ENCODE data around the gene UGT1A10. TPM values are rescaled to one million over a fixed set of nuclear protein-coding genes. Genes with fewer than 3 reads are reported as not detected.

Gene UGT1A10
- polyA plus RNA-seq, 5 donors, result not detected

GRCh38 chr2:233803994-233804393 lies 167.7 kb downstream of the UGT1A10 start:
- DNase-seq, result no peak

DNA sequence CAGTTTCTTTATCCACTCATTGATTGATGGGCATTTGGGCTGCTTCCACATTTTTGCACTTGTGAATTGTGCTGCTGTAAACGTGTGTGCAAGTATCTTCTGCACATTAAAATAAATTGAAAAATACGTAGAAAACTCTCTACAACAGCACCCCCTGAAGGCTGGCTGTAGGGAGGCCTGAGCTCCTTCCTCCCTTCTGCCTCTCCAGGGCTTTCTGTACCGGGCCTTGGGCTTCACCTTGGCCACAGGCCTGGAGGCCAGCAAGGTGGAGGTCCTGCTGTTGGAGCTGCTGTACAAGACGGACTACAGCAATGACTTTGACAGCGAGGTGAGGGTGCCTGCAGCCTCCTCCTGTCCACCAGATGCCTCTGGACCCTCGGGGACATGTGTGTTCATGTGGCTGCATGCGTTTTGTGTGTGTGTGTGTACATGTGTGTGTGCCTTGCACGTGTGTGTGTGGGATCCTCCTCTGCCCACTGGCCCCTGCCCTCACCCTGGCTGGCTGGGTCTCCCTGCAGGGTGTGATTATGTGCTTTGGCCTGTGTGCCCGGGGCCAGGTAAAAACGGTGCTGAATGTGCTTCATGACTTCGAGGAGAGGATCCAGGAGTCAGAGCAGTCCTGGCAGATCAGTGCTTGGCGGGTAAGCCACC lies 171.1 kb downstream of the UGT1A10 start:
- DNase-seq, result no peak

GRCh38 chr2:233807966-233808935 lies 172.0 kb downstream of the UGT1A10 start:
- no peak for DNase-seq

- no peak for DNase-seq
These were observed 174.1 kb downstream of the UGT1A10 start for GRCh38 chr2:233810385-233810784.

- DNase-seq, result no peak
These were observed 174.8 kb downstream of the UGT1A10 start for GRCh38 chr2:233811087-233811486.

GRCh38 chr2:233811732-233812131 lies 175.5 kb downstream of the UGT1A10 start:
- DNase-seq, result no peak

GRCh38 chr2:233813236-233814055 lies 177.2 kb downstream of the UGT1A10 start:
- no peak for DNase-seq

- DNase-seq, result no peak
These were observed 178.0 kb downstream of the UGT1A10 start for GRCh38 chr2:233814056-233814835.

DNA sequence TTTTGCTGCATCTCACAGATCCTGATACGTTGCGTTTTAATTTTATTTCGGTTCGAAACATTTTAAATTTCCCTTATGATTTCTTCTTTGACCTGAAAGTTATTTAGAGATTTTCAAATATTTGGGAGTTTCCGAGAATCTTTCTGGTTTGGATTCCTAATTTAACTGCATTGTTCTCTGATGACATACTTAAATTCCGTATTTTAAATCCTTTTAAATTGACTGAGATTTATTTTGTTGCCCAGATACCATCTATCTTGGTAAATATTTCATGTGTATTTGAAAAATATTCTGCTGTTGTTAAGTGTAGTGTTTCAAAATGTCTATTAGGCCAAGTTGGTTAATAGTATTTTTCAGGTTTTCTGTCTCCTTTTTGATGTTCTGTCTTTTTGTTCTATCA lies 179.6 kb downstream of the UGT1A10 start:
- no peak for DNase-seq

DNA sequence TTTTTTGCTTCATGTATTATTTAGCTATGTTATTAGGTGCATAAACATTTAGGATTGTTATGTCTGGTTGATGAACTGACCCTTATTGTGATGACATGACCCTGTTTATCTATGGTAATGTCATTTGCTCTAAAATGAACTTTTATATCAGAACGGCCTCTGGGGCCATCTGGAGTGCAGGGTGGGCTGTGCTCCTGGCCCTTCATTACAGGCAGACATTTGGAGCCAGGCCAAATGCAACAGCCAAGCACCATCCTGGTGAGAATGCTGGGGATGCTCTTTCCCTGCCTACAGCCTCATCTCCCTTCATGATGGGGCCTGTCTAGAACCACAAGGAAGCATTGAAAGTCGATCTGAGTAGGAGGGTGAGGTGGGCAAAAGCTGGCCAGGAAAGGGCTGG lies 180.1 kb downstream of the UGT1A10 start:
- DNase-seq, result no peak

GRCh38 chr2:233816771-233817170 lies 180.5 kb downstream of the UGT1A10 start:
- DNase-seq, result no peak

DNA sequence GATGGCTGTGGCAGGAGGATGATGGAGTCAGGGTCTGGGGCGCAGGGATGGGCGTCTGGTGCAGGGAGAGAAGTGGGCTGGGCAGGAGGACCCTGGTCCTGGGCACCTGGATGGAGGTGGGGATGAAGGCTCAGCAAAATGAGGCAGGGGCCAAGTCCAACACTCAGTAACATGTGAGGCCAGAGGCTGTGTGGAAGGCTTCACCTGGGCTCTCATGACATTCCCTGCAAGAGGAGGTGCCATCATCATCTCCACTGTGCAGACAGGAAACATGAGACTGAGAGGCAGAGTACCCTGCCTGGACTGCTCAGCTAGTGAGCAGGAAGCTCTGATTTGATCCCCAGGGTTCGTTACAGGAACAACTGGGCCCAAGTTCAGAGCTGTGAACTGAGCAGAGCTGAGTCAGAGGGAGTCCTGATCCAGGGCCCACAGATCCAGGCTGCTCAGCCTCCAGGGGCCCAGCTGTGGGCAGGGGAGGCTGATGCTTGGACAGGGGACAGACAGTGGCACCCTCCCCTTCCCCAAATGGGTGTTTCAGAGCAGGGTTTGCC lies 181.2 kb downstream of the UGT1A10 start:
- no peak for DNase-seq

- DNase-seq, result no peak
These were observed 181.9 kb downstream of the UGT1A10 start for GRCh38 chr2:233817995-233818638.

DNA sequence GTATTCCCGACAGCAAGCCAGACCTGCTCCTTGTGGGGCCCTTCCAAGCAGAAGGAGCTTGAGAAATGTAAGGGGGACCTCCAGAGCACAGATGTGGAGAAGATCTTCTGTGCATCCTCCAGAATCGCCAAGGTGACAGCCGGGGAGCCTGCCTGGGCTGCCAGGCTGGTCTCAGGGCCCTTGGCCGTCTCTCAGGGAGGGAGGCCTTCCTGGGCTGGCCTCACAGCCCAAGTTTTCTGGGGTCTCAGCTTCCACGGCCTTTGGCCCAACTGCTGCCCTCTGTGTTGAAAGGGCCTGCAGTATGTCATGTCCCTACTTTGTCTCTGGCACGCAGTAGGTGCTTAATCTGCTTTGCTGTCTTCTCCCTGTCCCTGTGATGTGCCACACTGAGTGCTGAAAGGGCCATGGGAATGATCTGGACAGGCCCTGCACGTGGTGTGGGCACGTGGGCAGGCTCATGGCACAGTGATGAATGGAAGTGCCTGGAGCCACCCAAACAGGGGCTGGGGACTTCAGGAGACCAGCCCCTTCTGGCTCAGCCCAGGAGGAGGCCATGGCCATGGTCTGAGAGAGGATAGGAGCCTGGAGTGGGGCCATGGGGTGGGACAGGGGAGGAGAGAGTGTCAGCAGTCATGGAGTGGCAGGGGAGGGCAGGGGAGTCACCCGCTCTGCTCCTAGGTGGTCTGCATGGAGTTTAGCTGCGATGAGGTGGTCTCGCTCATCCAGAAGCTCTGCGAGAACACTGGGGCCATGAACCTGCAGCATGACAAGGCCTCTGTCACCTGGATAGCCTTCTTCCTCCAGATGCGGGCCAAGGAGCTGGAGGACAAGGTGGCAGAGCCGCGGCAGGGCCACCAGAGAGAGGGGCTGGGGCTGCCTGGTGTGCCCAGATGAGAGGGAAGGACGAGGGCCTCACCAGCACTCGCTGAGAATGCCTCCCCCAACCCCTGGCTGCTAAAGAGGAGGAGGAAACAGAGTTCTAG lies 182.7 kb downstream of the UGT1A10 start:
- no peak for DNase-seq

DNA sequence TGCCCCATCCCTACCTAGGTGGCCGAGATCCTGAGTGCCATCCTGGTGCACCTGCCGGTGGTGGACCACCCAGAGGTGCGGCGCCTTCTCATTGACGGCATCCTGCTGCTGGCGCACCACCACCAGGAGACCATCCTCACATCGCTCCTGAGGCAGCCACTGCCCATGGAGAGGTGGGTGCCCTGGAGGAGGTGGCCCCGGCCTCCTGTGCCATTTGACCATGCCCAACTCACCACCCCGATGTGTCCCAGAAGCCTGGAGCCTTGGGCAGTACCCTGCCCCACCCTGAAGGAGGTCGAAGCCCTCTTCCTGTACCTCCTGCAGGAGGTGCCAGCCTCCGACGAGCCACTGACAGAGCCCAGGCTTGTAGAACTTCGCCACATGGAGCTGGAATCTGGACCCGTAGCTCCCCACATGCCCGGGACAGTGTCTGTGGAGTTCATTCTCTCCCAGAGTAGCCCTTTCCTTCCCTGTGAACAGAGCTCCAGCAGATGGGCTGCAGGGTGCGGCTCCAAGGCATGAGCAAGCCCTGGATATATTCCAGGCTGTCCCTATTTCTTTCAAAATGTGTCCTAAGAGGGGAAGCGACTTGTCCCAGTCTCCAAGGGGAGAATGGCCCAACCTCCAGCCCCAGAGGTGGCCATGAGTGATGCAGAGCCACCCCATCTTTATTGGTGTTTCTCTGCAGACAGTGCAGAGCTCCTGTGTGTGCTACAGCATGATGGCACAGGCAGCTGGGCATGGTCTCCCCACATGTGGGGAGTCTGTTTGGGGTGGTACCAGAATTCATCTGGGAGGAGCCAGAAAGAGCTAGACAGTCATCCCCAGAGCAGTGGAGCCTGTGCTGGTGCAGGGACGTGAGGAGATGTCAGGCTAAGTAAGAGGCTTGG lies 183.9 kb downstream of the UGT1A10 start:
- no peak for DNase-seq

- no peak for DNase-seq
These were observed 184.5 kb downstream of the UGT1A10 start for GRCh38 chr2:233820774-233821105.

GRCh38 chr2:233821196-233821595 lies 184.9 kb downstream of the UGT1A10 start:
- no peak for DNase-seq

- DNase-seq, result no peak
These were observed 185.5 kb downstream of the UGT1A10 start for GRCh38 chr2:233821709-233822100.

Data from right lung (tissue), 5 donors.